Measurements from ENCODE around the gene PLD4.
"Not testable (repeated sequence)": the region's sequence is repeated elsewhere in the genome, so short reads cannot be mapped to it uniquely, and the experiment has no call there.

The PLD4 gene

GRCh38 chr14:104917116-104917515, 7.6 kb upstream of the PLD4 start:
- DNase-seq (ENCODE audit: insufficient read length, low spot score) (no peak), FAIRE-seq (no peak)
- no peak for TF ChIP-seq POU2F2 (IDR thresholded peaks at IDR 0.05; ENCODE audit: low read depth, low read length)
- TF ChIP-seq POLR2AphosphoS5 (IDR thresholded peaks at IDR 0.05; ENCODE audit: low read depth, low read length), result no peak
- no peak for TF ChIP-seq PAX5 (IDR thresholded peaks at IDR 0.05; ENCODE audit: insufficient read depth, low read length, severe bottlenecking)
- TF ChIP-seq TAF1 (IDR thresholded peaks at IDR 0.05; ENCODE audit: low read depth, low read length), result no peak
- TF ChIP-seq SPI1 (IDR thresholded peaks at IDR 0.05; ENCODE audit: low read depth, low read length), result no peak
- no peak for TF ChIP-seq POLR2A (IDR thresholded peaks at IDR 0.05; ENCODE audit: low read depth, low read length)

DNA sequence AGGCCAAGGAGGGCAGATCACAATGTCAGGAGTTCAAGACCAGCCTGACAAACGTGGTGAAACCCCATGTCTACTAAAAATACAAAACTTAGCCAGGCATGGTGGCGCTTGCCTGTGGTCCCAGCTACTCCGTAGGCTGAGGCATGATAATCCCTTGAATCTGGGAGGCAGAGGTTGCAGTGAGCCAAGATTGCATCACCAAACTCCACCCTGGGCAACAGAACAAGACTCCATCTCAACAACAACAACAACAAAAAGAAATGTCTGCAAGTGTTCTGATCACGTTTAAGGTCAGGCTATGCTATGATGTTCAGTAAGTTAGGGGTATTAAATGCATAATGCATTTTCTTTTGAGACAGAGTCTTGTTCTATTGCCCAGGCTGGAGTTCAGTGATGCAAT, 6.7 kb upstream of the PLD4 start:
- FAIRE-seq (no peak), DNase-seq (ENCODE audit: insufficient read length, low spot score) (no peak)
- TF ChIP-seq SPI1 (IDR thresholded peaks at IDR 0.05; ENCODE audit: low read depth, low read length) (no peak), POLR2AphosphoS5 (IDR thresholded peaks at IDR 0.05; ENCODE audit: low read depth, low read length) (no peak), PAX5 (IDR thresholded peaks at IDR 0.05; ENCODE audit: insufficient read depth, low read length, severe bottlenecking) (no peak), POU2F2 (IDR thresholded peaks at IDR 0.05; ENCODE audit: low read depth, low read length) (no peak), POLR2A (IDR thresholded peaks at IDR 0.05; ENCODE audit: low read depth, low read length) (no peak), TAF1 (IDR thresholded peaks at IDR 0.05; ENCODE audit: low read depth, low read length) (no peak)

GRCh38 chr14:104919152-104919992, 5.3 kb upstream of the PLD4 start:
- not testable (repeated sequence) for FAIRE-seq; DNase-seq (ENCODE audit: insufficient read length, low spot score)

GRCh38 chr14:104919993-104920315, 4.7 kb upstream of the PLD4 start:
- no peak for TF ChIP-seq PAX5 (IDR thresholded peaks at IDR 0.05; ENCODE audit: insufficient read depth, low read length, severe bottlenecking)
- no peak for TF ChIP-seq POLR2A (IDR thresholded peaks at IDR 0.05; ENCODE audit: low read depth, low read length)
- TF ChIP-seq POU2F2 (IDR thresholded peaks at IDR 0.05; ENCODE audit: low read depth, low read length), result no peak
- no peak for TF ChIP-seq TAF1 (IDR thresholded peaks at IDR 0.05; ENCODE audit: low read depth, low read length)
- TF ChIP-seq POLR2AphosphoS5 (IDR thresholded peaks at IDR 0.05; ENCODE audit: low read depth, low read length), result no peak
- no peak for TF ChIP-seq SPI1 (IDR thresholded peaks at IDR 0.05; ENCODE audit: low read depth, low read length)
- no peak for DNase-seq (ENCODE audit: insufficient read length, low spot score)
- FAIRE-seq, result no peak

GRCh38 chr14:104923640-104924420, 849 bp upstream of the PLD4 start:
- DNase-seq (ENCODE audit: insufficient read length, low spot score) (no peak), FAIRE-seq (no peak)
- TF ChIP-seq POLR2AphosphoS5 (IDR thresholded peaks at IDR 0.05; ENCODE audit: low read depth, low read length) (no peak), POLR2A (IDR thresholded peaks at IDR 0.05; ENCODE audit: low read depth, low read length) (no peak), PAX5 (IDR thresholded peaks at IDR 0.05; ENCODE audit: insufficient read depth, low read length, severe bottlenecking) (no peak), POU2F2 (IDR thresholded peaks at IDR 0.05; ENCODE audit: low read depth, low read length) (no peak), TAF1 (IDR thresholded peaks at IDR 0.05; ENCODE audit: low read depth, low read length) (no peak), SPI1 (IDR thresholded peaks at IDR 0.05; ENCODE audit: low read depth, low read length) (no peak)

- no peak for FAIRE-seq
- TF ChIP-seq PAX5 (IDR thresholded peaks at IDR 0.05; ENCODE audit: insufficient read depth, low read length, severe bottlenecking), result no peak
- TF ChIP-seq POLR2AphosphoS5 (IDR thresholded peaks at IDR 0.05; ENCODE audit: low read depth, low read length), result no peak
- no peak for TF ChIP-seq TAF1 (IDR thresholded peaks at IDR 0.05; ENCODE audit: low read depth, low read length)
- no peak for TF ChIP-seq POU2F2 (IDR thresholded peaks at IDR 0.05; ENCODE audit: low read depth, low read length)
- no peak for DNase-seq (ENCODE audit: insufficient read length, low spot score)
Measured at GRCh38 chr14:104925214-104925854, 655 bp downstream of the PLD4 start.

- DNase-seq (ENCODE audit: insufficient read length, low spot score), result no peak
- FAIRE-seq, result peak; percentile 85
- TF ChIP-seq POU2F2 (IDR thresholded peaks at IDR 0.05; ENCODE audit: low read depth, low read length) (no peak), PAX5 (IDR thresholded peaks at IDR 0.05; ENCODE audit: insufficient read depth, low read length, severe bottlenecking) (no peak), POLR2A (IDR thresholded peaks at IDR 0.05; ENCODE audit: low read depth, low read length) (no peak), TAF1 (IDR thresholded peaks at IDR 0.05; ENCODE audit: low read depth, low read length) (no peak), SPI1 (IDR thresholded peaks at IDR 0.05; ENCODE audit: low read depth, low read length) (no peak), POLR2AphosphoS5 (IDR thresholded peaks at IDR 0.05; ENCODE audit: low read depth, low read length) (no peak)
Measured at GRCh38 chr14:104925855-104926609, 1.4 kb downstream of the PLD4 start.

DNA sequence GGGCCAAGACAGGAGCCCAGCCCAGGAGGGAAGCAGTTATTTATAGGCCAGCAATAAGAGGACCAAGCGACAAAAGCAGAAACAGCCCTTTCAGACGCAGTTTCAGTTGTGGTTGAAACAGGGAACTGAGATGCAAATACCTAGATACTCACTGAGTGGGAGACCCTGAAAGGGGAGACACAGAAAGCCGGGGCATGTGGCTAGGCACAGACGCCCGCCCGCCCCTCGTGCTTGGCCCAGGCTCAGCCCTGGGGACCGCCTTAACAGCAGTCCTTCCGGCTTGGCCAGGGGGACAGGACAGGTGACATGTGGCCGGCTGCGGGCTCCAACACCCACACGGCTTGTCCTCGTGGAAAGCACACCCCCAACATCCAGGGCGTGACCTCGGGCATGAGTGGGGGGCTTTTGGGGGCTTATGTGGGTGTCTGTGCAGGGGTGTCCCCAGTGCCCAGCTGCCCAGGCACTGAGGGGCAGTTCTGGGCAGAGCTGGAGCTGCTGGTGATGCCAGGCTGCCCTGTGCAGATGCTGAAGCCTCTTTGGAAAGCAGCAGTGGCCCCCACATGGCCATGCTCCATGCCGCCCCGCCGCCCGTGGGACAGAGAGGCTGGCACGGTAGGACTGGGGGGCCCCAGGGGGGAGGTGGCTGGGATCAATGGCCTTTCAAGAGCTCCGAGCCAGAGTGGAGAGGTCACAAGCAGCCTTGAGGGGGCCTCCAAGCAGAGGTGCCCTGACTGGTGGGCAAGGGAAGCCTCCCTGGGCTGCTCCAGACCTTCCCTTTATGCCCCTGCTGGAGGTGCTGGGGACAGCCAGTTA, 2.1 kb downstream of the PLD4 start:
- TF ChIP-seq POU2F2 (IDR thresholded peaks at IDR 0.05; ENCODE audit: low read depth, low read length) (peak; percentile 98), PAX5 (IDR thresholded peaks at IDR 0.05; ENCODE audit: insufficient read depth, low read length, severe bottlenecking) (no peak), POLR2AphosphoS5 (IDR thresholded peaks at IDR 0.05; ENCODE audit: low read depth, low read length) (no peak), POLR2A (IDR thresholded peaks at IDR 0.05; ENCODE audit: low read depth, low read length) (no peak), SPI1 (IDR thresholded peaks at IDR 0.05; ENCODE audit: low read depth, low read length) (peak; percentile 94), TAF1 (IDR thresholded peaks at IDR 0.05; ENCODE audit: low read depth, low read length) (no peak)
- FAIRE-seq (peak; percentile 95), DNase-seq (ENCODE audit: insufficient read length, low spot score) (peak; percentile 96)

All from GM12891 (cell line).